Measurements from ENCODE around the gene ZNF330. TPM values are rescaled to one million over a fixed set of nuclear protein-coding genes. Genes with fewer than 3 reads are reported as not detected.

The ZNF330 gene
- total and polyA plus RNA-seq, 2 of the 8 experiments (the other 6 are each of a cell fraction or from before 2014, with no cell fraction given) = 17.7 to 44.3 TPM

GRCh38 chr4:141238186-141238585 is 17.5 kb downstream of the ZNF330 start:
- CTCF ChIA-PET (ENCODE audit: partially characterized antibody) = no interaction called here
- Histone ChIP-seq H3K36me3 (ENCODE audit: control insufficient read depth in 2 of 4, insufficient read depth in 4 of 4, low read length in 3 of 4) (peaks cover 0 to 17% (median 10%) of the 10 kb centered on the region in 4 experiments; a peak in 6 of 8 replicates), H4K20me1 (replicated peaks in 1 of 2; ENCODE audit: control insufficient read depth in 1 of 2, insufficient read depth in 2 of 2, low read length in 2 of 2) (no peaks in the 10 kb centered on the region), H3K4me3 (ENCODE audit: extremely low read depth in 1 of 4, insufficient read depth in 2 of 4, low read depth in 3 of 4, low read length in 4 of 4) (no peak overlapping the region), H2AFZ (ENCODE audit: low read length) (no peak overlapping the region), H3K23me2 (ENCODE audit: low read depth, low read length) (no peaks in the 10 kb centered on the region), H2BK15ac (ENCODE audit: low read length) (no peak overlapping the region), H3K56ac (replicated peaks; ENCODE audit: insufficient read length, low read depth, low read length) (no peak overlapping the region), H4K8ac (ENCODE audit: extremely low read depth, insufficient read depth, low read length) (no peak overlapping the region), H4K5ac (ENCODE audit: insufficient read length, low read depth, low read length) (no peak overlapping the region), H3K27ac (ENCODE audit: low read depth, low read length) (no peak overlapping the region), H2AK5ac (ENCODE audit: low read depth, low read length) (no peak overlapping the region), H3K79me2 (ENCODE audit: control insufficient read depth in 1 of 2, insufficient read depth in 2 of 2, low read length in 2 of 2) (no peaks in the 10 kb centered on the region), H3K9ac (replicated peaks in 1 of 4; ENCODE audit: extremely low read depth in 1 of 4, low read depth in 3 of 4, low read length in 3 of 4) (no peak overlapping the region), H2BK120ac (replicated peaks; ENCODE audit: low read depth, low read length) (no peak overlapping the region), H3K4me2 (ENCODE audit: insufficient read depth in 1 of 2, low read depth in 2 of 2, low read length in 2 of 2) (no peak overlapping the region), H3K18ac (ENCODE audit: extremely low read depth, low read length) (no peak overlapping the region), H3K27me3 (replicated peaks in 1 of 4; ENCODE audit: control insufficient read depth in 3 of 4, extremely low read depth in 1 of 4, insufficient read depth in 3 of 4, low read length in 3 of 4) (no peaks in the 10 kb centered on the region), H3K79me1 (ENCODE audit: low read depth, low read length) (no peaks in the 10 kb centered on the region), H3K4ac (replicated peaks; ENCODE audit: insufficient read length, low read depth, low read length) (no peak overlapping the region), H3K9me3 (ENCODE audit: insufficient read depth in 2 of 2, low read depth in 1 of 2, low read length in 1 of 2) (no peaks in the 10 kb centered on the region), H2BK20ac (ENCODE audit: low read length) (no peak overlapping the region), H2BK12ac (ENCODE audit: low read depth, low read length) (no peak overlapping the region), H3K23ac (ENCODE audit: insufficient read length) (no peak overlapping the region), H3K14ac (ENCODE audit: insufficient read length) (no peak overlapping the region), H3K4me1 (replicated peaks in 1 of 4; ENCODE audit: control insufficient read depth in 3 of 4, insufficient read depth in 4 of 4, low read length in 3 of 4) (no peaks in the 10 kb centered on the region), H2BK5ac (ENCODE audit: low read depth, low read length) (no peak overlapping the region), H4K91ac (replicated peaks; ENCODE audit: insufficient read length, low read length) (no peak overlapping the region)
- 91% methylated on average over 3 of the region's 3 CpGs; no CpG with 5 or more reads in 1 of the 2 experiments for WGBS, 2 experiments (ENCODE audit: extremely low coverage in 1 of 2, insufficient coverage in 1 of 2, insufficient read length in 1 of 2, insufficient replicate concordance in 2 of 2, low coverage in 1 of 2, low lambda C conversion rate in 2 of 2, missing lambda C conversion rate in 1 of 2)
- no peak for FAIRE-seq
- DNase-seq (ENCODE audit: low read depth in 1 of 2, low spot score in 2 of 2) = no peak
- POLR2A ChIA-PET (ENCODE audit: partially characterized antibody) = no interaction called here
- no peak for TF ChIP-seq SP1 (IDR thresholded peaks at IDR 0.05; ENCODE audit: low read depth, low read length)
- no peak for TF ChIP-seq RAD21 (IDR thresholded peaks at IDR 0.05 in 1 of 2, conservative IDR thresholded peaks at IDR 0.05 in 1 of 2; ENCODE audit: low read depth in 2 of 2, low read length in 2 of 2)
- no peak for TF ChIP-seq KDM4A (IDR thresholded peaks at IDR 0.05; ENCODE audit: low read depth, low read length, severe bottlenecking)
- no peak for TF ChIP-seq MAX (IDR thresholded peaks at IDR 0.05)
- TF ChIP-seq SIX5 (IDR thresholded peaks at IDR 0.05; ENCODE audit: low read depth, low read length) = no peak
- TF ChIP-seq CBX5 (IDR thresholded peaks at IDR 0.05; ENCODE audit: low read depth, low read length) = no peak
- TF ChIP-seq CBX8 (IDR thresholded peaks at IDR 0.05; ENCODE audit: borderline replicate concordance, low read depth, low read length) = no peak
- TF ChIP-seq RNF2 (IDR thresholded peaks at IDR 0.05; ENCODE audit: borderline replicate concordance, low read depth, low read length, missing control alignments, poor library complexity, severe bottlenecking) = no peak
- no peak for TF ChIP-seq HDAC6 (IDR thresholded peaks at IDR 0.05; ENCODE audit: low read depth, low read length)
- TF ChIP-seq EGR1 (IDR thresholded peaks at IDR 0.05; ENCODE audit: borderline replicate concordance, low read depth, low read length) = no peak
- no peak for TF ChIP-seq BCL11A (IDR thresholded peaks at IDR 0.05; ENCODE audit: low read depth in 2 of 2, low read length in 2 of 2)
- TF ChIP-seq RXRA (IDR thresholded peaks at IDR 0.05; ENCODE audit: insufficient read depth, low read depth, low read length) = no peak

All from H1 (cell line).